Neuronal stem cell (in vitro differentiated cells): ENCODE measurements around the gene PTPN14.

Experiments
- DNase-seq: peaks from one replicate; pipeline ENCODE4 v3.0.0-alpha.2; 2013; ENCODE audit warnings: low spot score
- H2AFZ ChIP-seq: one replicate; pipeline ENCODE4 v1.6.1; 2013; ENCODE audit warnings: mild to moderate bottlenecking, low read length, inconsistent platforms
- H2AK5ac ChIP-seq: 2 replicates; pipeline ENCODE4 v1.6.1; 2013; ENCODE audit warnings: low read depth, mild to moderate bottlenecking, inconsistent platforms, low read length, moderate library complexity, mixed read lengths
- H2BK120ac ChIP-seq: 2 replicates; pipeline ENCODE4 v1.6.1; 2013; ENCODE audit warnings: low read depth, mild to moderate bottlenecking, inconsistent platforms, low read length, moderate library complexity, mixed read lengths
- H2BK12ac ChIP-seq: one replicate; pipeline ENCODE4 v1.6.1; 2013; ENCODE audit warnings: low read length, inconsistent platforms
- H2BK15ac ChIP-seq: 2 replicates; pipeline ENCODE4 v1.6.1; 2013; ENCODE audit warnings: mild to moderate bottlenecking, low read length, inconsistent platforms, mixed read lengths
- H2BK5ac ChIP-seq: one replicate; pipeline ENCODE4 v1.6.1; 2013; ENCODE audit warnings: inconsistent platforms, mild to moderate bottlenecking, low read length, moderate library complexity
- H3K14ac ChIP-seq: one replicate; pipeline ENCODE4 v1.6.1; 2013; ENCODE audit warnings: low read length, inconsistent platforms
- H3K18ac ChIP-seq: 2 replicates; pipeline ENCODE4 v1.6.1; 2013; ENCODE audit warnings: low read length, inconsistent platforms
- H3K23ac ChIP-seq: 2 replicates; pipeline ENCODE4 v1.6.1; 2013; ENCODE audit warnings: low read depth, mild to moderate bottlenecking, mixed read lengths, low read length, inconsistent platforms; ENCODE audit not compliant: poor library complexity
- H3K27ac ChIP-seq: replicated peaks from 3 replicates; pipeline ENCODE4 v1.5.1; 2013; ENCODE audit warnings: low read length, inconsistent platforms
- H3K27me3 ChIP-seq, 3 experiments: 2 replicates each; pipeline ENCODE4 v1.6.1; 2013; ENCODE audit warnings: low read length in 3 of 3, mild to moderate bottlenecking in 2 of 3, inconsistent platforms in 1 of 3, low read depth in 1 of 3, mixed read lengths in 1 of 3, moderate library complexity in 1 of 3; ENCODE audit not compliant: control insufficient read depth in 3 of 3, insufficient read depth in 3 of 3
- H3K36me3 ChIP-seq, 2 donors: replicated peaks in 1 of 2; 2 replicates each; pipeline ENCODE4 v1.6.1; 2013; ENCODE audit warnings: low read length in 2 of 2; ENCODE audit not compliant: control insufficient read depth in 2 of 2, insufficient read depth in 2 of 2
- H3K4ac ChIP-seq: 2 replicates; pipeline ENCODE4 v1.6.1; 2013; ENCODE audit warnings: inconsistent platforms, mild to moderate bottlenecking, low read length, moderate library complexity
- H3K4me1 ChIP-seq, 2 donors: 1 replicate in 1 of 2; 2 replicates in 1 of 2; pipeline ENCODE4 v1.6.1; 2013; ENCODE audit warnings: low read length in 2 of 2, low read depth in 1 of 2; ENCODE audit not compliant: control insufficient read depth in 2 of 2, insufficient read depth in 1 of 2
- H3K4me2 ChIP-seq: one replicate; pipeline ENCODE4 v1.6.1; 2013; ENCODE audit warnings: mild to moderate bottlenecking, low read length, inconsistent platforms; ENCODE audit not compliant: insufficient read depth, poor library complexity, severe bottlenecking
- H3K4me3 ChIP-seq, 2 donors: 2 replicates each; pipeline ENCODE4 v1.5.1; 2013; ENCODE audit warnings: low read length in 2 of 2, mild to moderate bottlenecking in 2 of 2, inconsistent platforms in 1 of 2, moderate library complexity in 1 of 2
- H3K79me1 ChIP-seq: one replicate; pipeline ENCODE4 v1.6.1; 2013; ENCODE audit warnings: low read depth, mild to moderate bottlenecking, inconsistent platforms, low read length, moderate library complexity
- H3K9ac ChIP-seq: one replicate; pipeline ENCODE4 v1.6.1; 2013; ENCODE audit warnings: mild to moderate bottlenecking, low read depth, low read length, inconsistent platforms; ENCODE audit not compliant: poor library complexity
- H3K9me3 ChIP-seq, 2 donors: replicated peaks in 1 of 2; 2 replicates each; pipeline versions ENCODE3 to v1.6.1; 2013; ENCODE audit warnings: low read length in 2 of 2, mild to moderate bottlenecking in 2 of 2, inconsistent platforms in 1 of 2, low read depth in 1 of 2, mixed read lengths in 1 of 2, moderate library complexity in 1 of 2; ENCODE audit not compliant: control insufficient read depth in 2 of 2, insufficient read depth in 1 of 2
- H4K8ac ChIP-seq: one replicate; pipeline ENCODE4 v1.6.1; 2013; ENCODE audit warnings: low read depth, mild to moderate bottlenecking, inconsistent platforms, low read length, moderate library complexity
- H4K91ac ChIP-seq: one replicate; pipeline ENCODE4 v1.6.1; 2013; ENCODE audit warnings: low read length, low read depth, mild to moderate bottlenecking, inconsistent platforms; ENCODE audit not compliant: poor library complexity
- WGBS, 2 donors: extraction: QIAGEN DNeasy Blood & Tissue Kit; methylation state at CpG; one replicate each; pipeline ENCODE4 v1.1.7; 2013; ENCODE audit warnings: missing lambda C conversion rate in 2 of 2, mixed read lengths in 1 of 2; ENCODE audit not compliant: insufficient read length in 2 of 2, insufficient replicate concordance in 1 of 2; ENCODE audit errors: extremely low coverage in 2 of 2; 5-methylcytosine and 5-hydroxymethylcytosine counted together

The PTPN14 gene

GRCh38 chr1:214466403-214467077, 84.9 kb downstream of the PTPN14 start:
- no peaks in the 10 kb centered on the region for H3K27me3 ChIP-seq
- no peak overlapping the region for H2BK15ac ChIP-seq
- H2AK5ac ChIP-seq: no peak overlapping the region
- no peak overlapping the region for H3K27ac ChIP-seq
- H2AFZ ChIP-seq: no peak overlapping the region
- peaks cover 0 to 2% of the 10 kb centered on the region in 2 donors for H3K36me3 ChIP-seq
- no peak overlapping the region for H3K4me2 ChIP-seq
- no peak overlapping the region for H3K14ac ChIP-seq
- H4K8ac ChIP-seq: no peak overlapping the region
- no peak for DNase-seq
- no CpG with 5 or more reads among the region's 3 CpGs for WGBS, 2 donors
- H3K79me1 ChIP-seq: no peaks in the 10 kb centered on the region
- no peak overlapping the region for H3K4ac ChIP-seq
- no peak overlapping the region for H4K91ac ChIP-seq
- H3K18ac ChIP-seq: no peak overlapping the region
- H2BK12ac ChIP-seq: no peak overlapping the region
- H2BK5ac ChIP-seq: no peak overlapping the region
- H2BK120ac ChIP-seq: no peak overlapping the region
- no peak overlapping the region for H3K23ac ChIP-seq
- no peak overlapping the region for H3K4me3 ChIP-seq
- H3K4me1 ChIP-seq: peaks cover 5 to 7% of the 10 kb centered on the region in 2 donors
- no peak overlapping the region for H3K9ac ChIP-seq
- peaks cover 0 to 4% of the 10 kb centered on the region in 2 donors for H3K9me3 ChIP-seq

- Histone ChIP-seq H3K4me2 (no peak overlapping the region), H4K8ac (peak overlapping the region; percentile 44), H3K23ac (peak overlapping the region; percentile 32), H2AK5ac (no peak overlapping the region), H3K27me3 (no peaks in the 10 kb centered on the region), H3K18ac (no peak overlapping the region), H3K79me1 (no peaks in the 10 kb centered on the region), H2BK15ac (no peak overlapping the region), H2BK5ac (no peak overlapping the region), H2BK120ac (no peak overlapping the region), H3K14ac (no peak overlapping the region), H3K27ac (no peak overlapping the region), H4K91ac (no peak overlapping the region), H2BK12ac (no peak overlapping the region), H3K9me3 (no peaks in the 10 kb centered on the region), H3K9ac (peak overlapping the region; percentile 2), H3K4me1 (peaks cover 7 to 12% of the 10 kb centered on the region in 2 donors), H3K36me3 (peaks cover 0 to 2% of the 10 kb centered on the region in 2 donors), H3K4me3 (no peak overlapping the region), H3K4ac (no peak overlapping the region), H2AFZ (no peak overlapping the region)
- no CpG with 5 or more reads among the region's 30 CpGs for WGBS, 2 donors
- DNase-seq: no peak
These were observed 86.7 kb downstream of the PTPN14 start for GRCh38 chr1:214464445-214465287.

- Histone ChIP-seq H3K36me3 (peaks cover 0 to 2% of the 10 kb centered on the region in 2 donors), H3K27ac (no peak overlapping the region), H3K9me3 (no peaks in the 10 kb centered on the region), H3K79me1 (no peaks in the 10 kb centered on the region), H3K9ac (no peak overlapping the region), H3K14ac (no peak overlapping the region), H2BK120ac (no peak overlapping the region), H4K91ac (no peak overlapping the region), H2BK5ac (no peak overlapping the region), H3K4ac (no peak overlapping the region), H3K23ac (no peak overlapping the region), H4K8ac (no peak overlapping the region), H3K4me1 (peaks cover 7 to 12% of the 10 kb centered on the region in 2 donors), H3K4me2 (no peak overlapping the region), H3K18ac (no peak overlapping the region), H2AK5ac (no peak overlapping the region), H3K4me3 (no peak overlapping the region), H3K27me3 (no peaks in the 10 kb centered on the region), H2AFZ (no peak overlapping the region), H2BK15ac (no peak overlapping the region), H2BK12ac (no peak overlapping the region)
- DNase-seq: no peak
- no CpG with 5 or more reads among the region's 2 CpGs for WGBS, 2 donors
These were observed 87.8 kb downstream of the PTPN14 start for GRCh38 chr1:214463596-214463995.

GRCh38 chr1:214462882-214463281, 88.5 kb downstream of the PTPN14 start:
- Histone ChIP-seq H3K9ac (no peak overlapping the region), H3K27ac (no peak overlapping the region), H2AFZ (no peak overlapping the region), H2BK12ac (no peak overlapping the region), H2AK5ac (no peak overlapping the region), H2BK15ac (no peak overlapping the region), H3K4me3 (no peak overlapping the region), H3K4me1 (peaks cover 7 to 12% of the 10 kb centered on the region in 2 donors), H3K23ac (no peak overlapping the region), H3K79me1 (no peaks in the 10 kb centered on the region), H4K91ac (no peak overlapping the region), H3K4me2 (no peak overlapping the region), H2BK120ac (no peak overlapping the region), H2BK5ac (no peak overlapping the region), H3K27me3 (no peaks in the 10 kb centered on the region), H3K14ac (no peak overlapping the region), H3K4ac (no peak overlapping the region), H4K8ac (no peak overlapping the region), H3K9me3 (no peaks in the 10 kb centered on the region), H3K36me3 (peaks cover 0 to 2% of the 10 kb centered on the region in 2 donors), H3K18ac (no peak overlapping the region)
- no peak for DNase-seq
- no CpG with 5 or more reads among the region's 2 CpGs for WGBS, 2 donors
